HTERT RPE-1 (cell line): ENCODE data around the gene APOBEC2.

Experiments used
- in situ Hi-C: fragments of 300-500 bp; cut with MboI; formaldehyde crosslinking; loops from 4 replicates; pipeline ENCODE4 v1.14.3; 2020; ENCODE audit warnings: low sequenced_read_pairs

APOBEC2 gene

DNA sequence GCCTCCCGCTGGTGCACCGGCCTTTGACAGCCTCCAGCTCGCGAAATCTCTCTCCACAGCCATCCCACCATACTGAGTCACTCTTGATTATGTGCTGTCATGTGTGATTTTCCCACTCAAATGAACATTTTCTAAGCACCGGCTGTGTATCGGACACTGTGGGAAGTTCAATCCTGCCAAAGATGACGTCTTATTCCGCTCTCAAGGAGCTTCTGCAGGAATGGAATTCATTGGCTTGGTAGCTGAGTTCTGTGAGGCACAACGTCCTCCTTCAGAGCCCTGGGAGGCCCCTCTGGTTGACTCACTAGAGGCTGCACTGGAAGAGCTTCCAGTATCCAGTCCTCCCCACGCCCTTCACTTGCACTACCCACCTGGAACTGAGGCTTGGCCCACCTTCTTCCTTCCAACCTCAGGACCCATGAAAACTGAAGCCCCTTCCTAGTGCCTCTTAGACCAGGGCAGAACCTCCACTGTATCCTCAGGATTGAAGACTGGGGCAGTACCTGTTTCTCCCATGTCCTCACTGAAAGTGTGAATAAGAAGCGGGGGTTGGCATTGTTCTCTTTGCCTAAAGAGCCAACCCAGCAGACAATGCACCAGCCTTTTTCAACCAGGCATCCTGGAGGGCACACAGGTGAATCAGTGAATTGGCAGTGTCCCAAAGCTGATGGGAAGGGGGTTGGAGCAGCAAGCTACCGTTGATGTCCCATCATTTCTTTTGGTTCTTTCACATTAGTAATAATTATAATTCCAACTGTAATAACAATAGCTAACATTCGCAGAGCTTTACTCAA lies 15.7 kb upstream of the APOBEC2 start:
- in situ Hi-C loops = no loop called here

- in situ Hi-C loops = no loop called here
These were observed 14.8 kb upstream of the APOBEC2 start for GRCh38 chr6:41038205-41038604.

DNA sequence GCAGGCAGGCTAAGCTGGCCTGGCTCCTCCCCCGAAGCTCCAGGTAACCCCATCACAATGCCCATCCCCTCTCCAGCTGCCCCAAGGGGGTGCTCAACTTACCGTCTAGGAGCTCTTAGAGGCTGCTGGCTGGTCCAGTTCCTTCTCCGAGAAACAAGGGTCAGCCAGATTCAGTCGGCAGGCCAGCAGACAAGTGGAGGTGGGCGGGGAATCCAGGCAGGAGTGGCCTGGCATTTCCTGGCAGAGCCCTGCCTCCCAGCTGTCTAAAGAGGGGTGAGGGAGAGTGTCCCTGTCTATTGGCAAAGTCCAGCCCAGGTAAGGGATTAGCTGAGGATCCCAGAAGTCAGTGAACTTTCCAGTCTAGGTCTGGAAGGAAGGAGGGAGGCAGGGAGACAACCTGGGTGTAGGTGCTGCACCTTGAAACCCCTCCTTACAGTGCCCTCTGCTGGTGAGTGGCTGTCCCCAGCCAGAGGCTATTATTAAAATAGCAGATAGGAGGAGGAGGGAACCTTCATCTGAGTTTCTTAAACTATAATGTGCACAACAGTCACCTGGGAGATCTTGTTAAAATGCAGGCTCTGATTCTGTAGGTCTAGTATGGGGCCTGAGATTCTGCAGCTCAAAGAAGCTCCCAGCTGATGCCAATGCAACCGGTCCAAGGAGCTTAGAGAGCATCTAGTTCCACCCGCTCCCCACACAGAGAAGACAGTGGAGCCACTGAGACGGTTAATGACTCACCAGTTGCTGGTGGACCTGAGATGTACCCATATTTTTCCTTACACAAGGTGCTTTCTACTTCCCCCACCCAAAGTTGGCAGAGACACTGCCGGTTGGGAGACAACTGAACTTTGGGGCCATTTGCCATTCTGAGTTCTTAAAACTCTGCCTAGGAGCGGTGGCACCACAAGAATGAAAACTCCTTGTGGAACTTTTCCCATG lies 13.7 kb upstream of the APOBEC2 start, which contains the start of gene UNC5CL:
Gene UNC5CL (minus strand): TSS at position 162 of the 939 bp plus-strand sequence. CDS start 4,147 bp downstream, outside the sequence.
- in situ Hi-C loops = no loop called here

DNA sequence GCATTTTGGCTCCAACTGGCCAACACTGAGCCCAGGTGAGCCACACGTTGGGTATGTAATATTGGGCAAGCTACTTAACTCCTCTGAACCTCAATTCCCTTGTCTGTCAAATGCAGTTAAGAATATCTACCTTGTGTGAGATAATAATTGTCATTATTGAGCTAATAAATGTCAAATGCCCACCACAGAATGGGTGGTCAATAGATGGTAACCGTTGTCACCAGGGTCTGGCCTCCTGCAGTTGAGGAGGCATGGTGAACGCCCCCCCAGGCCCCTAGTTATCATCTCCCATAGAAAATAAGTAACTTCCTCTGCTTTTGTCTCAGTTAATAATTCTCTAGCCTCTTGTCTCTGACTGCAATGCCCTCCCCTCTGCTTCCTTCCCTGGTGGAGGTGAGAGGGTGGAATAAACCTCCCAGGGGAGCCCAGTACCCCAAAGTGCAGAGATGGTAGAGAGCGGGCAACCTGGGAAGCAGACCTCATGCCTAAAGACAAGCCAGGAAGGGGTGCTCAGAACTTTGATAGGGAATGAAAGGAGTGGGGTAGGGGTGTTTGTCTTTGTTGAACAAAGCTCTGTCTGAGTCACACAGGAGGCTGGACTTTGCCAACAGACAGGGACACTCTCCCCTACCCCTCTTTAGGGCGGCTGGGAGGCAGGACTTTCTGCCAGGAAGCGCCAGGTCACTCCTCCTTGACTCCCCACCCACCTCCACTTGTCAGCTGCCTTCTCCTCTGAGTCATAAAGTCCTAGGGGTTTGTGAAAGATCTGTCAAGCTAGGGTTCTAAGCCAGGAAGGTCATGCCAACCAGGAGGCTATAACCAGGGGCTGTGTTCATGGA lies 12.7 kb upstream of the APOBEC2 start:
- in situ Hi-C loops = no loop called here

- in situ Hi-C loops = no loop called here
These were observed 12.0 kb upstream of the APOBEC2 start for GRCh38 chr6:41040940-41041536.

DNA sequence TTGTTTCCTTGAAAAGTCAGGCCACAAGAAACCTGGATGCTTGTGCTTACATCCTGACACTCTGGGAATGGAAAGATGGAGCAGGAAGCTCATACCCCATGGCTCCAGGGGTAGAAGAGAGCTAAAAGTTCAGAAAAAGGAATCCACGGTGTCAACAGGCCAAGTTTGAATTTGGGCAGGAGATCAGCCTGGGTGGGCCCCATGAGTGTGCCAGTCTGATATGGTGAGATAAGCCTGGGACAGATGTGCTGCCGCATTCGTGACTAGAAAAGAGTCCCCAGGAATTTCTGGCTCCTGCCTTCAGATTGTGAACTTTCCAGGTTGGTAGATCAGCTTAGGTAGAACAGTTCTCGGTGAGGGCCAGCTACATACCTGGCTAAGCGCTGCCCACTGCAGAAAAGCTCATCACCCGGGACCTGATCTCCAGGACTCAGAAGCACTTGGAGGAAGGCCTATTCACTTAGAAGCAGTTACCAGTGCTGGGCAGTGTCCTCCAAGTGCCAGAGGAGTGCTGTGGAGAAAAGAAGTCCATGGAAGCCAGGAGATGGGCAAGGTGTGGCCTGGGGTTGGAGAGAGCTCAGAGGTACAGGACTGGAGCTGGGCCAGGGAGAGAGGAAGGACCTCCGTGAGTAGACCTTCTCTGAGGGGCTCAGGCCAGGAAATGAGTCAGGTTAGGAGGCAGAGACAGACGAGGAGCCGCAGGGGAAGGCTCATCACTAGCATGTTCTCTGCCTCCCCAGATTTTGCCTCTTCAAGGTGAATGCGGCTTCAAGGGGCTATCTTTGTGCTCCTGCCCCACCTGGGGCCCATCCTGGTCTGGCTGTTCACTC lies 10.6 kb upstream of the APOBEC2 start, which contains the start of gene TSPO2:
Gene TSPO2 (plus strand): TSS at position 242 of the 830 bp plus-strand sequence. CDS start 519 bp downstream, at position 761.
- in situ Hi-C loops = no loop called here

DNA sequence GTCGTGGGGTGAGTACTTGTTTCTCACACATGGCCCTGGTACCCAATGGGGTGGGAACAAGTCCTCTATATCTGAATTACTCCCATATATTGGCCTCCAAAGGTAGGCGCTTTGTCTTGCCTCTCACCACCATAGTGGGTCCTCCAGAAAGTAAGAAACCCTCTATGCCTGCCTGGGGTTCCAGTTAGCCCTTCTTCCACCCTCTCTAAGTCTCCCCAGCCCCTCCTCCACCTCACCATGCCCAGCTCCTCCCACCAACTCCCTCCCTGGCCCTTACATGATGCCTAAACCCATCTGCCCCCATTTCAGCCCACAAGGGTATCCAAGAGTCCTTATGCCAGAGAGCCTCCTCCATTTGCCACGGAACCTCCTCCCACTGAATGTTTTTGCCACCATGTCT lies 9.9 kb upstream of the APOBEC2 start:
- in situ Hi-C loops = no loop called here

GRCh38 chr6:41045664-41046063 lies 7.3 kb upstream of the APOBEC2 start:
- in situ Hi-C loops = no loop called here

- in situ Hi-C loops = no loop called here
These were observed 6.9 kb upstream of the APOBEC2 start for GRCh38 chr6:41046084-41046483.

DNA sequence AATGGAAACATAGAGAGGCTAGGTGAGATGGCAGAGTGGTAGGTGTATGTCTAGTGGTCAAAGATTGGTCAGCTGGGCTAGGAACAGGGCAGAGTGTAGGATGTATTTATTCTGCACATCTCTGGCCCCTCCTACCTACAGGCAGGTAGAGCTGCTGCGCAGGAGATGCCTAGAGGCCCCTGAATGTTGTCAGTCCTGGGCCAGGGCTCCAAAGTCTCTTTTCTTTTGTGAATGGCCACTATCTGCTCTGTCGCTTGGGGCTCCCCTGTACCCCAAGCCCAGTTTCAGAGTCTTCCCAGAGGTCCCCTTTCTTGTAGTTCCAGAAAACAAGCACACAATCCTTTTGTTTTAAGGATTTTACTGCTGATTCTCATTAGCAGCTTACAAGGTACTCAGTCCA lies 5.7 kb upstream of the APOBEC2 start:
- in situ Hi-C loops = no loop called here

DNA sequence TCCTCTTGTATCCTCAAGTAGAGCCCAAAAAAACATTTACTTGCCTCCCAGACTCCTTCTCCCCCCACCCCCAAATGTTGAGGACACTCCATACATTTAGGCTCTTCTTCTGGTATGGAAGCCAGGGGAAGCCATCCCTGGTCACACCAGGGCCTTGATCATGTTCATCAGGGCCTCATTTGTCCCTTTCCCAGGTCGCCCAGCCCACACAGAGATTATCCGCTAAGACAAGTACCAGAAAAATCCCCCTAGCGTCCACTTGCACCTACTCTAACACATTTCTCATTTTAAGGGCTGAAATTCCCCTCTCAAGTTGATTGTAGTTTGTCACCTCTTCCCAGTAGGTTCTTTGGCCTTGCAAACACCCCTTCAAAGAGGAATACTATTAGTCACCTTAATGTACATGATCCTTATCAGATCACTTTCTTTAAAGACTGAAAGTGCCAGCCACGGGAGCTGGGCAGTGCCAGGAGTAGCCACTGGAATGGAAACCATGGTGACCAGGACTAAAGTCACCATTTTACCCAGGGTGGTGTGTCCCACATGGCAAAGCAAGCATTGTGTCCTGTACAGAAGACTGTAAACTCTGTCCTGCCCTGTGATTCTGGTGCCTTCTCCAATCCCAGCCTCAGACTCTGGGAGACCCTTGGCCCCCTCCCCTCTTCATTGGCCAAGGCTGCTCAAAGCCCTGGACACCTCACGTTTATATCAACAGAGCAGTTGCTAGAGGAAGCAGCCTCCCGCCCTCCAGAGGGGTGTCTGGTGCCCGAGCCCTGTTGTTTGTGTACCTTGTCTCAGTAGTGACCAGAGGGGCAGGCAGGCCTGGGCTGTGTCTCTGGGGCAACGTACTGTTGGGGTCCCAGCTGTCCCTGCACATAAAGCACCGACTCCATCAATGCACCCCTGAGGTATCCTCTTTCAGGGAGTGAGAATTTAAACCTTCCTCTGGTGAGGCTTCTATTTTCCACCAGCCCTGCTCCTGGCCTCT lies 5.0 kb upstream of the APOBEC2 start:
- in situ Hi-C loops = no loop called here

DNA sequence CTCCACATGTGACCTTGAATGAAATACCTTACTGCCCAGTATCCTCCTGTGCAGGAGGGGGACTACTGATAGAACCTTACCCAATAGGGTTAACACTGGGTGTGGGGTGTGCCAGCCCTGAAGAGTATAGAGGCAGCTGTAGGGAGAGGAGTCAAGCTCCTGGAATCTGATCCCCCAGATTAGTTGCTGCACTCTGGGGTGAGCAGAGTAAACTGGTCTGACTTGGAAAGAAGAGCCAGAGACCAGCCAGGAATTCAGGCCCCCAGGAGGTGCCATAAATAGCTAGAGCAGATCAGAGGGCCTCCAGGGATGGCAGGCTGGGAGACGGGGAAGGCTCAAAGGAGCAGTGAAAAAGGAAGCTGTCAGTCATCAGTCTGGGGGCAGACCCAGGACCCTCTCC lies 3.5 kb upstream of the APOBEC2 start:
- in situ Hi-C loops = no loop called here

DNA sequence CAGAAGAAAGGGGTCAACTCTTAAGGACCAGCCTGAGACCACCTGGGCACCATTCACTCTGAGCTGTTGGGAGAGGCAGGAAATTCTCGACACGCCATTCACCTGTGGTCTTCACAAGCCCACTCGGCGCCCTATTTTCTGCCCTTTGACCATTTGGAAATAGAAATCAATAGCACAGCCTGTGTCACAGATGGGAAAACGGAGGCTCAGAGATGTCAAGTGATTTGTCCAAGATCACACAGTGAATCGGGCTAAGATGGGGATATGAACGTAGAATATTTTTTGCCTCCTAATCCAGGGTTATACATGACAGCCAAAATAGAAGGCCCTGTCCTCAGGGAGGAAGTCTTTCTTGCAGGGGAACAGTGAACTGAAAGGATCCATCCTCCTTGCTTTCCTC lies 3.0 kb upstream of the APOBEC2 start:
- in situ Hi-C loops = no loop called here

DNA sequence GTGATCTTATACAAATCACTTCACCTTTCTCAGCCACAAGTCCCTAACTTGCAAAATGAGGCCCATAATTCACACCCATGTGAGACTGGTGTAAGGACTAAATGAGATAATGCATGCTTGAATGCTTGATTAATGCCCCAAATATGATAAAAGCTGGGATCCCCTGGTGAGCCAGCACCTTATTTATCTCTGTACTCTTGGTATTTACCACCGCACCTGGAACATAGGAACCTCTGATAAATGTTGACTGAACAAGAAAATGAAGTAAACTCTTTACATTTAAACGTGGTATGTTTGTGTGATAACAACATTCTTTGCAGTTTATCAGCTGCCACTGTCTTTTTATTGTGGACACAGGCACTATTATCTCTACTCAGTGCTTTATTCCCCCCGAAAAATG lies 2.5 kb upstream of the APOBEC2 start:
- in situ Hi-C loops = no loop called here

GRCh38 chr6:41051873-41052272 lies 1.1 kb upstream of the APOBEC2 start:
- in situ Hi-C loops = no loop called here

- in situ Hi-C loops = no loop called here
These were observed 1.5 kb downstream of the APOBEC2 start for GRCh38 chr6:41054511-41054910.

DNA sequence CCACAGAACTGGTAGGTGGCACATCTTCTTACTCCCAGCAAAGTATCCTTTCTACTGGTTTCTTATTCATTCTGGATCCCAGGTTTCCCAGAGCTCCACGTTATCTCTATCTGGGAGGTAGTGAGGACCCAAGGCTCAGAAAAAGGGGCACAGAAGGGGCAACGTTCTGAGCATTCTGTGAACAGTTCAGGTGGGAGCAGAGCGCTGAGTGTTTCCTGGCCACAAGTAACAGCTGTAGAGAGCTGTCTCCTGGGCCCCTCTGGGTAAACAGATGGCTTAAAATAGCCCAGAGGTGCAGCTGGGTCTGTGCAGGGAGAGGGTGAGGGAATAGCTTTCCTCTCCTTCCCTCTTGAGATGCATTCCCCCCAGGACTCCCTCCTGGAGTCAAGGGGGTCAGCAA lies 2.1 kb downstream of the APOBEC2 start:
- in situ Hi-C loops = no loop called here

DNA sequence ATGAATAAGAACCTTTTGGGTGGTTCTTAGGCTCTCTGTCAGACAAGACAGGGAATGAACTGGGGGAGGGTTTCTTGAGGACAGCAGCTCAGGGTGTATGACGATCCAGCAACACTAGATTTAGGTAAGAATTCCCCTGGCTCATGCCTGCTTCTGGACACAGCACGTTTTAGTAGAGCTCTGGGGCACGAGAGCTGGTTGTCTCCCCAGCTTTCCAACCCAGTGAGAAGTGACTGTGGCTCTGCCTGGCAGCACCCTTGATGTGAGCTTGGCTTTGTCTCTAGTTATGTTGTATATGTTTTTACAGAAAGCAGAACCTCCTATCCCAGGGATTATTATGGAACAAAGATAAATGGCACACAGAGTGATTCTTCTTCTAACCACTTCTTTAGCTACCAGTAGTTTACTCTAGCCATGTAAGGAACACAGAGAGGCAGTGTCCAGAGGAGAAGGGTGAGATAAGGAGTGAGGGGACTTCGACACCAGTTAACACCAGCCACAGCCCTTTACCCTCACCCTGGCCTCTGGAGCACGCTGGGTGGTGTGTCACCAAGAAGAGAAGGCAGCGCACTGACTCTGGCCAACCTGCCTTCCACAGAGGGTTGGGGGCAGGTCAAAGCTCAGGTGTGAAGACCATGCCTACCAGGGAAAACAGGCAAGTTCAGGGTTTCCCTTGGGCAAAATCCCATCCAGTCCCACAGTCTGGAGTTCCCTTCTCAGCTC lies 3.9 kb downstream of the APOBEC2 start:
- in situ Hi-C loops = no loop called here
